ENCODE measurements around the gene OR2V1. TPM values are rescaled to one million over a fixed set of nuclear protein-coding genes. Genes with fewer than 3 reads are reported as not detected.

OR2V1 gene
- total RNA-seq, 1 donor from 2014 or later: not detected

GRCh38 chr5:181088289-181088688, 42.7 kb downstream of the OR2V1 start:
- peak; percentile 58 for TF ChIP-seq CTCF (IDR thresholded peaks at IDR 0.05)
- Mint-ChIP-seq H3K4me1 (ENCODE audit: low read depth) (no peaks in the 10 kb centered on the region), H3K36me3 (ENCODE audit: low read depth) (no peaks in the 10 kb centered on the region), H3K27ac (ENCODE audit: unreplicated experiment) (no peak overlapping the region), H3K27me3 (ENCODE audit: low read depth) (peaks cover 44% of the 10 kb centered on the region), H3K4me3 (ENCODE audit: unreplicated experiment) (no peak overlapping the region), H3K9me3 (ENCODE audit: low read depth) (no peaks in the 10 kb centered on the region)
- no peak for DNase-seq (ENCODE audit: low spot score)

- Mint-ChIP-seq H3K27ac (ENCODE audit: unreplicated experiment) (no peak overlapping the region), H3K36me3 (ENCODE audit: low read depth) (no peaks in the 10 kb centered on the region), H3K4me1 (ENCODE audit: low read depth) (no peaks in the 10 kb centered on the region), H3K27me3 (ENCODE audit: low read depth) (peaks cover 48% of the 10 kb centered on the region), H3K4me3 (ENCODE audit: unreplicated experiment) (no peak overlapping the region), H3K9me3 (ENCODE audit: low read depth) (peaks cover 4% of the 10 kb centered on the region)
- TF ChIP-seq CTCF (IDR thresholded peaks at IDR 0.05): no peak
- DNase-seq (ENCODE audit: low spot score): no peak
Observed at GRCh38 chr5:181087309-181087708, 43.7 kb downstream of the OR2V1 start.

- no peaks in the 10 kb centered on the region for H3K4me1 Mint-ChIP-seq (ENCODE audit: low read depth)
- no peak overlapping the region for H3K4me3 Mint-ChIP-seq (ENCODE audit: unreplicated experiment)
- no peak for TF ChIP-seq CTCF (IDR thresholded peaks at IDR 0.05)
- peaks cover 7% of the 10 kb centered on the region for H3K9me3 Mint-ChIP-seq (ENCODE audit: low read depth)
- peaks cover 51% of the 10 kb centered on the region for H3K27me3 Mint-ChIP-seq (ENCODE audit: low read depth)
- no peak for DNase-seq (ENCODE audit: low spot score)
- no peak overlapping the region for H3K27ac Mint-ChIP-seq (ENCODE audit: unreplicated experiment)
- H3K36me3 Mint-ChIP-seq (ENCODE audit: low read depth): no peaks in the 10 kb centered on the region
Observed at GRCh38 chr5:181086884-181087205, 44.1 kb downstream of the OR2V1 start.

GRCh38 chr5:181086026-181086883, 44.7 kb downstream of the OR2V1 start:
- Mint-ChIP-seq H3K36me3 (ENCODE audit: low read depth) (no peaks in the 10 kb centered on the region), H3K9me3 (ENCODE audit: low read depth) (peaks cover 7% of the 10 kb centered on the region), H3K27me3 (ENCODE audit: low read depth) (peaks cover 54% of the 10 kb centered on the region), H3K27ac (ENCODE audit: unreplicated experiment) (no peak overlapping the region), H3K4me1 (ENCODE audit: low read depth) (no peaks in the 10 kb centered on the region), H3K4me3 (ENCODE audit: unreplicated experiment) (no peak overlapping the region)
- DNase-seq (ENCODE audit: low spot score): no peak
- no peak for TF ChIP-seq CTCF (IDR thresholded peaks at IDR 0.05)

GRCh38 chr5:181084621-181085195, 46.3 kb downstream of the OR2V1 start:
- Mint-ChIP-seq H3K9me3 (ENCODE audit: low read depth) (peaks cover 7% of the 10 kb centered on the region), H3K4me3 (ENCODE audit: unreplicated experiment) (no peak overlapping the region), H3K27ac (ENCODE audit: unreplicated experiment) (no peak overlapping the region), H3K27me3 (ENCODE audit: low read depth) (peaks cover 65% of the 10 kb centered on the region), H3K36me3 (ENCODE audit: low read depth) (no peaks in the 10 kb centered on the region), H3K4me1 (ENCODE audit: low read depth) (no peaks in the 10 kb centered on the region)
- no peak for TF ChIP-seq CTCF (IDR thresholded peaks at IDR 0.05)
- DNase-seq (ENCODE audit: low spot score): no peak
